ENCODE data around the gene MYOZ2.

MYOZ2 gene

DNA sequence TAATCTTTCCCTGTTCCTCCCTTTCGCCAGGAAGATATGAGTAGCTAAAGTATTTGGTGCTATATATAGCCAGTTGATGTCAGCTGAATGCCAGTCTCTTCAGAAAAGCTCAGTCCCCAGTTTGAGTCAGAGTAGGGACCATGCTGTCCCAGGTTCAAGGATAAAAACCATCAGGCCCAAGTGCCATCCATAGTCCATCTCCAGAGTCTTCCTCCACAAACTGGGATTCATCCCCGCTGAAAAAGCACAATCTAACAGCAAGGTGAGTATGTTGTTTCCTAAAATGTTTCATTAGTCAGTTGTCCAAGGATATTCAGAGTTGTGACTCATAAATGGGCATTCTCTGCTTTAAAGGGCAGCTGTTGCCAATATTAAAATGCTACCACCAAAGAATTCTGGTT lies at the start of gene MYOZ2:
MYOZ2 (plus strand) TSS at position 112 of the 401 bp plus-strand sequence. CDS start 694 bp downstream, outside the sequence.
- DNase-seq = no peak

DNA sequence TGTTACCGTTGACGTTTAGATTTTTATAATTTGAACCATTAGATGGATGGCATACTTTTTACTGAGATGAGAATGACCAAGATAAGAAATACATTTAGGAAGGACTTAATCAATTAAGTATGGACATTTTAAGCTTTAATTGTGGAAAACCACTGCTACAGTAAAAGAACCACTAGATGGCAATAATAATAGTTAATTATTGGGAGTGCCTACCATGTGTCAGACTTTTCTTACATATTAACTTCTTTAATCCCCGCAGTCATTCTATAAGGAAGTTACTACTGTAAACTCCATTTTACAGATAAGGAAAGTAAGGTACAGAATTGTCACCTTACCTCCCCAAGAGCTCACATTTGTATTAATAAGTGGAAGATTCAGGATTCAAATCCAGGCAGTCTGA lies 48.5 kb upstream of the MYOZ2 start:
- DNase-seq = no peak

GRCh38 chr4:119087656-119088055 lies 48.0 kb upstream of the MYOZ2 start:
- DNase-seq = no peak

DNA sequence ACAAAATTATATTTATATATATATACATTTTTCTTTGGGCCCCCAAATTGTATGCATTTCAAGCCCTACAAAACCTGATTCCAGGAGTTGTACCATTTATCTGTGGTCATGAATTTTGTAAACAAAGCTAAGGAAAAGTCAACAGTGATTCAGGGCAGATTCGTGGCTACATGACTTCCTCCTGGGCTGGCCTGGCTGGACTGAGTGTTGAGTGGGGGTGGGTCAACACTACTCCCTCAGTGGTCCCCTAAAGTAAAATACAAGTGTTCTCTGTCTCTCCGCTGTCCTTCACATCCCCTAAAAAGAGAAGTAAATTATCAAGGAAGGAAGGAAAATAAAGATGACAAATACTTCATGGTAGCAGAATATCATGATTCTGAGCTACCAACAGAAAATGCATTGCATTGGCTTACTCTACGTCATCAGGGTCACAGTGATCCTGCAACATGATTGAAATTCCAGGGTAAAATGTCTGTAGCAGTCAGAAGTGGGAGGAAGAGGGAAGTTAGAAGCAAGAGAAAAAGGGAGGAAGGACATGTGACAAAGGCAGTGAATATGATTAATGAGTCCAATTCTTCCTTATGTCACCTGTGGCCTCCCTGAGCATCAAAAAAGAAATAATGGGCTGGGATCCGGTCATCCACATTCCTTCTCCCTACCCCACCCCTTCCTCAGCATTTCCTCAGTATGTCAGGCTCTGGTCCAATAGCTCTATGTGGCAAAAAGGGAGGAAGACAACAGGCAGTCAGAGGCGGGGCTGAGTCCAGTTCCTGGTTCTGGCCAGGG lies 42.4 kb upstream of the MYOZ2 start:
- no peak for DNase-seq

- DNase-seq = no peak
These were observed 38.2 kb upstream of the MYOZ2 start for GRCh38 chr4:119097282-119097900.

DNA sequence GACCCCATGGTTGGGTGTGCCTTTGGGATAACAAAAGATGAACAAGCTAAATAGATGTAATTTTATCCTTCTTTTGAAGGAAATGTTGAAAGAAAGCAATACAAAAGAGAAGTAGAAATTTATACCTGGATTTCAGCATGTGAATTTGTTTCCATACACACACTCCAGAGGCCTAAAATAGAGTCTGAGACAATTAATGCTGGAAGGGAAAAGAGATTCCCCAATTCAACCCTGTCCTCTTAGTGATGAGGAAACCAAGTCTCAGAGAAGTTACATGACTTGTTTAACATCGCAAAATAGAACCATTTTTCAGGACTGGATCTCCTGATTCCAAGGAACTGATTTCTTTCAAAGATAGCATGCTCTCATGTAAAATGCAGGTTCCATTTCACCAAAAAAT lies 37.3 kb upstream of the MYOZ2 start:
- no peak for DNase-seq

GRCh38 chr4:119099227-119099810 lies 36.3 kb upstream of the MYOZ2 start:
- no peak for DNase-seq

DNA sequence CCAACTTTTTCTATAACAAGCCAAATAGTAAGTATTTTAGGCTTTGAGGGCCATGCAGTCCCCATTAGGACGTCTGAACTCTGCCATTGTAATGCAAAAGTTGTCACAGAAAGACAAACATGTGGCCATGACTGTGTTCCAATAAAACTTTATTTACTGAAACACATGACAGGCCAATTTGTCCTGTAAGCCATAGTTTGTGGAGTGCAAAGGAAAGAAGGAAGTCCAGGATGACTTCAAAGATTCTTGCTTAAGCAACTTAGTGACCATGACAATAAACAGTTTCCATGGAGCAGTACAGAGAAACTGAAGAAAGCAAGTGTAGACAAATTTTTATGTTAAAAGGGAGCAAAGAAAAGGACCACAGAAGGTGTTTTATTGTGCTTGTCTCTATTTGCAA lies 35.0 kb upstream of the MYOZ2 start:
- no peak for DNase-seq

- DNase-seq = no peak
These were observed 32.4 kb upstream of the MYOZ2 start for GRCh38 chr4:119103263-119103662.

- no peak for DNase-seq
These were observed 30.9 kb upstream of the MYOZ2 start for GRCh38 chr4:119104644-119105273.

GRCh38 chr4:119105605-119106004 lies 30.0 kb upstream of the MYOZ2 start:
- DNase-seq = no peak

DNA sequence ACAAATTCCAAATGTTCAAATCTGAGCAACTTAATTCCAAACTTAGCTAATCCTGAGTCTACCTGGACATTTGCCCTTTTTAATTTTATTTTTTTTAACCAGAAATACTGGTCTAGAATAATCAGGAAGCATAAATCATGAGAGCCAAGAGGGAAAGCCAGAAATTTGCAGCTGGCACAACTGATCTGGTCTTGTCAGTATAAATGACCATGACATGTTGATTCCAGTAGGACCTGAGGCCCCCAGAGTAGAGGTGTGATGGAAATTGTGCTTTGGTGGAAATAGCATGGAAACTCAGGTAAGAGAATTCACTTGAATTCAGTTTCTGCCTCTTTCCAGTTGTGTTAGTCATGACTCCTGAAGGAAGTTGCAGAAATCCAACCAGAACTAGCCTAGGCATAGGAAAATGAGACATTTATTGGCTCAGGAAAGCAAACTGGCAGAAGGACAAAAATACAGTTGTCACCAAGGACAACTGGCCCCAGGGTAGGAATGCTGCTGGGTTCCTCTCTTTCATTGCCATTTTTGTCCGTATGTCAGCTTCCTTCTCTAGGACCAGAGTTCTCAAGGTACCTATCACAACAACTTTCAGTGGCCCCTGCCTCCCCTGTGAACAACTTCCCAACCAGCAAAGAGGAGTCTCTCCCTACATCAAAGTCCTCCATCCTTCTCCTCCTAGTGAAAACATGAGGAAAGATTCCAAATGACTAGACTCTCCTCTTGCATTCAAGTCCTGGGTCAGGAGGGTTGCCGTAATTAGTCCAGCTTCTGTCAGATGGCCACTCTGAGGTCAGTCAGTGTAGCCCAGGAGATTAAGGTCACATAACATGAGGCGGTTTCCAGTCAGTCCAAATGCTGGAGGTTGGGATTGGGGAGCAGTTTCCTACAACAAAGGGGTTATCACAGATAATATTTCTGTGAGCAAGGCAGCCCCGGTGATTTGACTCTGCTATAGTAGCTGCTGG lies 29.3 kb upstream of the MYOZ2 start:
- DNase-seq = no peak

- no peak for DNase-seq
These were observed 25.5 kb upstream of the MYOZ2 start for GRCh38 chr4:119110121-119110520.

- DNase-seq = no peak
These were observed 24.3 kb upstream of the MYOZ2 start for GRCh38 chr4:119111296-119111695.

- no peak for DNase-seq
These were observed 22.5 kb upstream of the MYOZ2 start for GRCh38 chr4:119113033-119113655.

GRCh38 chr4:119116021-119116420 lies 19.6 kb upstream of the MYOZ2 start:
- no peak for DNase-seq

DNA sequence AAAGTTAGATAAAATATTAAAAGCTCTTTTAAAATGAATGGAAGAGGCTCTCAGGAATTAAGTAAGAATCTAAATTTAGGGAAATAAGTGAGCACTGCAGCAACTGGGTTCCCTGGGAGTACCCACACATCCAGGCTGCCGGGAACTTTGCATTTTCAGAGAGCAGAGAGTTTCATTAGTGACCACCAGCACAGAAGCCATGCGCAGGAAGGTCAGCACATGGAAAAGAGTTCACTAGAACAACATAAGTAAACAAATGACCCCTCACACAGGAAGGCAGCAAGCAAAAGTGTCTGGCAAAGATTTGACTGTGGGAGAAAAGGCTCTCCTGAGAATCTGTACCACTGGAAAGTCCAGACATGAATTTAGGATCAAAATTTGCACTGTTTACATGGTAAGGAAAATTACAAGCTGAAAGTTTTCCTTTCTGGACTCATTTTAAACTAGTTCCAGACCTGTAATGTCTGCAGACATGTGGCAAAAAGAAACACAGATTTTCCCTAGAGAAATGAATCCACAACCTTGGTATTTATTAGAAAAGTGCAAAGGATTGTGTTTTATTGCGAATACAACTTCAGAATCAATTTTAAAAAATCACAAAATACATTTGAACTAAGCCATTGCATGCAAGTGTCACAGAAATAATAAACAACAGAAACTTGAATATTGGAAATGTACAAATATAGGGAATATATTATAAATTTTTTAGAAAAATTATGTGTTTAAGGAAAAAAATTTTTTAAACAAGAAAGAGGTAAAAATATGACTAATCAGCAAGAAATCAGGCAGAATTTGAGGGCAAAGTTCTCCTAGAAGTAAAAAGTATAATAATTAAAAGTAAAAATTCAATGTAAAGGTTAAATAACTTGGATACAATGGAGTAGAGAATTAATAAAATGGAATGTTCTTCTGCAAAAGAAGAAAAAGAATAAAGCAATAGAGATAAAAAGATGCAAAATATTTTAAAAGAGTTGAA lies 18.4 kb upstream of the MYOZ2 start:
- DNase-seq = no peak

- DNase-seq = no peak
These were observed 17.2 kb upstream of the MYOZ2 start for GRCh38 chr4:119118397-119118796.

DNA sequence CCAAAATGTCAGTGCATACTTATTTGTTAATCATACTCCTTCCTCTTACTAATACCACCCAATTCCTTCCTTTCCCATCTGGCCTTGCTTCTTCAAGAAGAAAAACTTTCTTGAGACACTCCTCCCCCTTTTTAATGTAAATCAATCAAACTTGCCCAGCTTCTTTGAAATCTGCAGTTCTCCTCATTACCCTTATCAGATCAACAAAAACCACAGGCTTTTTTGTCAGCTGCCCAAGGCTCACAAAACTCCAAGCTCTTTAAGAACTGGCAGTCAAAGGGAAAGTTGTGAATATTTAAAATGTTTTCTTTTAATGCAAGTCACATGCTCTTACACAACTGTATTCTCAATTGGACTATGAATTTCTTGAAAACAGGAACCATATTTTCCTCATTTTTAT lies 11.3 kb upstream of the MYOZ2 start:
- DNase-seq = no peak

- DNase-seq = no peak
These were observed 9.7 kb upstream of the MYOZ2 start for GRCh38 chr4:119125931-119126330.

DNA sequence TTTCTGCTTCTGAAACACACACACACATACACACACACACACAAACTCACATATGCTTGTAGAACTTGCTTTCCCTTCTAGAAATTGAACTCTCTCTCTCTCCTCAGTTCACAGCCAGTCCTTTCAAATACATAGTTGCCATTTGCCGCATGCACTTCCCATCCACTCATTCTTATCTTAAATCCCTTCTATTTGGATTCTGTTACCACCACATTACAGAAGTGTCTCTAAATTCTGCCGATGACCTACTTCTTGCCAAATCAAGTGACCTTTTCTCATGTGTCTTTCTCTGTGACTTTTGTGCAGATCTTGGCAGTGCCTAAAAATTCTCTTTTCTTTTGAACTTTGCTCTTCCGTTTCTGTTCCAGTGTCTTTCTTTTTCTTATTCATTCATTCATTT lies 7.5 kb upstream of the MYOZ2 start:
- no peak for DNase-seq
